Subcutaneous abdominal adipose tissue (tissue), 5 donors: ENCODE measurements around the gene GSE1.

ENCODE experiments used
- H3K27ac ChIP-seq: one replicate; pipeline ENCODE4 v1.7.0; 2013; ENCODE audit warnings: low read depth, mild to moderate bottlenecking, inconsistent platforms, low read length, moderate library complexity
- H3K27me3 ChIP-seq, 5 donors: one replicate each; pipeline ENCODE4 v1.7.0; 2013; ENCODE audit warnings: low read length in 5 of 5, inconsistent platforms in 1 of 5; ENCODE audit not compliant: control insufficient read depth in 5 of 5, insufficient read depth in 4 of 5
- H3K36me3 ChIP-seq, 5 donors: one replicate each; pipeline ENCODE4 v1.7.0; 2013; ENCODE audit warnings: low read length in 5 of 5; ENCODE audit not compliant: control insufficient read depth in 5 of 5, insufficient read depth in 5 of 5
- H3K4me1 ChIP-seq, 5 donors: one replicate each; pipeline ENCODE4 v1.7.0; 2013; ENCODE audit warnings: low read length in 5 of 5, mild to moderate bottlenecking in 3 of 5, moderate library complexity in 1 of 5; ENCODE audit not compliant: control insufficient read depth in 5 of 5, insufficient read depth in 5 of 5
- H3K4me3 ChIP-seq, 5 donors: one replicate each; pipeline ENCODE4 v1.7.0; 2013; ENCODE audit warnings: low read length in 5 of 5, low read depth in 1 of 5
- H3K9ac ChIP-seq, 5 donors: one replicate each; pipeline ENCODE4 v1.7.0; 2013; ENCODE audit warnings: low read length in 5 of 5, mild to moderate bottlenecking in 4 of 5, moderate library complexity in 3 of 5
- H3K9me3 ChIP-seq, 5 donors: one replicate each; pipeline ENCODE4 v1.7.0; 2013; ENCODE audit warnings: low read length in 5 of 5; ENCODE audit not compliant: control insufficient read depth in 5 of 5
- donor health status: healthy.
- donor health status: healthy.
- donor health status: healthy.
- donor health status: healthy.
- donor health status: healthy.

The GSE1 gene

DNA sequence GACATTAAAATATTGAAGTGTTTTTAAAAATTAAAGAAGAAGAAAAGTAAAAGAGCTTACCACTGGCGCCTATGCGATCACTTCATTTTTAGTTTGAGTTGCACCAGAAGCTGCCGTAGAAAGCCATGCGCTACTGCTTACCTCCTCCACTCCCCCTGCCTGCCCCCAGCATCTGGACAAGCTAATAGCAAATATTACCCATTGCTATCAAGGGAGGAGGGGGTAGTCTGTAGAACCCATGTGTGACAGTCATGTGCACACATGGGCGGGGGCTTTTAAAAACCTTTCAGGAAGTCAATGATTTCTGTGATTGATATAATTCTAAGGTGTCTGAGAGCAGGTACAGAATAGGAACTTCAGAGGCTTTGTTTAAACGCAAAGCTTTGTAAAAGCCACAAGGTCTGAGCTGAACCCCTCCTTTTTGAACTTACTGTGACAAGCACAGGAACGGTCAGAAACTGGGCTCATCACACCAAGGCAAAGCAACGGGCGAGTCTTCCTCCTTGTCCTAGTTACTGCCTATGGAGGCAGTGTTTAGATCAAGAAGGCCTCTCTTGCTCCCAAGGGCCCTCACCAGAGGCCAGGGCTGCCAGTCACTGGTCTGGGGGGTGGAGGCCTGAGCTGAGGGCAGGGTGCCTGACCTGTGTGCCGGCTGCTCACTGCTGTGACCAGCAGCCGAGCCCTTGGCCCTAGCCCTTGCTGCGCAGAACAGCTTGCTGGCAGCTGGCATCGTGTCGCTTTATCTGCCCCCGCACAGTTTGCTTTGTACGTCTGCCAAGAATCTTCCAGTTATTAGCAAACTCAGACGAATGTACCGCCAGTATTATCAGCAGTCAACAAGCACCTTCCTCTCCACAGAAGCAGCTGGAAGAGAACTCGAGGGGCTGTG lies 60.7 kb downstream of the GSE1 start:
- Histone ChIP-seq H3K27me3 (no peaks in the 10 kb centered on the region), H3K4me3 (no peak overlapping the region), H3K36me3 (peaks cover 20 to 92% (median 63%) of the 10 kb centered on the region in 5 donors), H3K27ac (peak overlapping the region; percentile 51), H3K4me1 (peaks cover 0 to 14% (median 11%) of the 10 kb centered on the region in 5 donors), H3K9me3 (no peaks in the 10 kb centered on the region), H3K9ac (peak overlapping the region in 1 of 5 donors; percentile 6)

DNA sequence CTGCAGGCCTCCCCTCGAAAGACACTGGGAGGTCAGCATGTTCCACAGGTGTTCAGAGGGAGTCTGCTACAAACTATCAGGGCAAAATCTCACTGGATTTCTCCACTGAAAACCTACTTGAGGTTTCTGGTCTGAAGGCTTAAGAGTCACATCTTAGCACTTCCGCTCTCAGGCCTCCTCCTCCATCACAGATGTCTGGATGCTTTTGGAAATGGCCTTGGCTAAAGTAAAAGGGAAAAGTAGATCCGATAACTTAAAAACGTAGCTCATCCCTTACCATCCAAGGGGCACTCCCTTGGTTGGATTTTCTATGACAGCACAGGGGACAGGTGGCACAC lies 61.3 kb downstream of the GSE1 start:
- no peaks in the 10 kb centered on the region for H3K9me3 ChIP-seq
- H3K27me3 ChIP-seq, result no peaks in the 10 kb centered on the region
- peaks cover 18 to 88% (median 57%) of the 10 kb centered on the region in 5 donors for H3K36me3 ChIP-seq
- H3K27ac ChIP-seq, result no peak overlapping the region
- peaks cover 0 to 14% (median 11%) of the 10 kb centered on the region in 5 donors for H3K4me1 ChIP-seq
- no peak overlapping the region for H3K9ac ChIP-seq
- H3K4me3 ChIP-seq, result no peak overlapping the region

DNA sequence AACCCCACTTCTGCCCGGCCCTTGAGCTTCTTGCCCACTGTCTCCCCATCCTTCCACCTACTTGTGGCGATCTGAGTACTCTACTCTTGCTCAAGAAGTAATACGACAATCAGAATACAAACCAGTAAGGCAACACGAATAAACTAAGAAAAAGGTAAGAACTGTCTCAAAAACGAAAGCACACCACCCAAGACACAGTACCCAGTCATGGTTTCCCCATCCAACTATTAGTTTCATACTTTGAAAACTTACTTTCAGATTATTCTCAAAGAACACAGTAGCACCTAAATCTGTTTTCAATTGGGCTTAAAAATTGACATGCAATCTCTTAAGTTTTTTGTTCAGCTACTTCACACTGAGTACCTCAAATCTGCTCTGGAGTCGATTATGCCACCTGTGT lies 61.7 kb downstream of the GSE1 start:
- Histone ChIP-seq H3K4me3 (no peak overlapping the region), H3K27ac (no peak overlapping the region), H3K9ac (no peak overlapping the region), H3K9me3 (no peaks in the 10 kb centered on the region), H3K4me1 (peaks cover 0 to 14% (median 11%) of the 10 kb centered on the region in 5 donors), H3K27me3 (no peaks in the 10 kb centered on the region), H3K36me3 (peaks cover 16 to 84% (median 53%) of the 10 kb centered on the region in 5 donors)

DNA sequence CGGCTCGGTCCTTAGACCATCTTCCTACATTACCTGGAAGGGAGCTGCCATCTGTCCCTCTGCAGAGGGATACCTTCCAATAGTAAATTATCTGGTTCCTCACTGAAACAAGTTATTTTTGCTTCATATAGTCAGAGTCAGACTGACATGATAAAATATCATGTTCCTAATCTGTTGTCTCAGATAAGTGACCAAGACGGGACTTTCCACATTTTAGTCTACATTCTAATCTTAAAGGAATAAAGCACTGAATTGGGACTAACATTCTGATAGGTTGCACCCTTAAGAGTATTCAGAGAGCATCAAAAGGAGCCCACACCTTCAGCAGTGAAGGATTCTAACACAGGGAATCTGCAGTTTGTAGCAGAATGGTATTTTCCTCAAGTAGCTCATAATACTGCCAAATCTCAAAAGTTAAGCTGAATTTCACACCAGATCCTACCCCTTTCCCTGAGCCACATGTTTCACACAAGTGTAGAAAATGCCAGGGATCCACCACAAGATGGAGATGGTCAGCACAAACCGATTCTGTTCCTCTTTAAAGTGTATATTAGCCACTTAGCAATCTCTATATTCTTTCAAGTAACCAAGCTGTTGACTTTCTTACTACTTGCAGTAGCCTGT lies 62.2 kb downstream of the GSE1 start:
- no peaks in the 10 kb centered on the region for H3K9me3 ChIP-seq
- no peak overlapping the region for H3K9ac ChIP-seq
- no peak overlapping the region for H3K4me3 ChIP-seq
- H3K27me3 ChIP-seq, result no peaks in the 10 kb centered on the region
- H3K27ac ChIP-seq, result no peak overlapping the region
- H3K4me1 ChIP-seq, result peaks cover 0 to 14% (median 11%) of the 10 kb centered on the region in 5 donors
- peaks cover 14 to 79% (median 49%) of the 10 kb centered on the region in 5 donors for H3K36me3 ChIP-seq

DNA sequence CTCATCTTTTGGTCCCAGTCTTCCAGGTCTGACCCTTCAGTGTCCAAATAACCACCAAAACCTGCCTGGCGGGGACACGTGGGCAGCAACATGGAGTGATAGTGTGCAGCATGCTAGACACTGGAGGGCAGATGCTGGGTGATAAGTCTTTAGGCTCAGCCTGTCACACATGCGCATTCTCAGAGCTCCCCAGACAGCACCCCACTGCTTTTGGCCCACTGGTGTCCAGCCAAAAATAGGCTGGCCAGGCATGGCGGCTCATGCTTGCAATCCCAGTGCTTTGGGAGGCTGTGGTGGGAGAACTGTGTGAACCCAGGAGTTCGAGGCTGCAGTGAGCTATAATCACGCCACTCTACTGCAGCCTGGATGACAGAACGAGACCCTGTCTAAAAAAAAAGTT lies 63.3 kb downstream of the GSE1 start:
- H3K27me3 ChIP-seq, result no peaks in the 10 kb centered on the region
- no peak overlapping the region for H3K27ac ChIP-seq
- H3K9ac ChIP-seq, result no peak overlapping the region
- no peak overlapping the region for H3K4me3 ChIP-seq
- H3K4me1 ChIP-seq, result peaks cover 0 to 14% (median 11%) of the 10 kb centered on the region in 5 donors
- H3K9me3 ChIP-seq, result no peaks in the 10 kb centered on the region
- peaks cover 11 to 69% (median 40%) of the 10 kb centered on the region in 5 donors for H3K36me3 ChIP-seq

DNA sequence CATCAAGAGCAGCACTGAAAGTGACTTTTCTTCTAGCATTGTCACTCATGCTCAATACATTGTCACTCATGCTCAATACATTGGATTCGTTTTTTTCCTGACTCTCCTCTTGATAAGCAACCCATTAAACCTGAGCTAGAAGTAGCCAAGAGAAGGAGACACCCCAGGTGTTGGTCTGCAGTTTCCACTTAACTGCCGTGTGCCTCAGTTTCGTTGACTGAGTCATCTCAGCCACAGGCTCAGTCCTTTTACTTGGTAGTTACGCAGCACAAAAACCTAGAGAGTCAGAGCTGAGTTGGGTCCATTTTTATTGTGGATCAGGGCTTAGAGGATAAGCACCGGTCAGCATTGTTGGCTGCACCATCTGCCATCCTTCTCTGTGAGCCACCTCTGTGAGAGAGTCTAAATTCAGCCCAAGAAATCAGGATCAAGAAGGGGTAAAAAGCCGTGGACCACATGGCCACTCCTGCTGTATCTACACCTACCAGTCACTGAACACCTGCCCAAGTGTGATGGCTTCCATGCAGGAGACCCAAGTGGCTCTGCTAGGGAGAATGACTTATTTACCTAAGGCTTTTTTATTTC lies 64.4 kb downstream of the GSE1 start:
- H3K36me3 ChIP-seq, result peaks cover 10 to 59% (median 30%) of the 10 kb centered on the region in 5 donors
- no peak overlapping the region for H3K4me3 ChIP-seq
- no peaks in the 10 kb centered on the region for H3K27me3 ChIP-seq
- no peak overlapping the region for H3K9ac ChIP-seq
- no peak overlapping the region for H3K27ac ChIP-seq
- no peaks in the 10 kb centered on the region for H3K9me3 ChIP-seq
- peaks cover 0 to 14% (median 11%) of the 10 kb centered on the region in 5 donors for H3K4me1 ChIP-seq

DNA sequence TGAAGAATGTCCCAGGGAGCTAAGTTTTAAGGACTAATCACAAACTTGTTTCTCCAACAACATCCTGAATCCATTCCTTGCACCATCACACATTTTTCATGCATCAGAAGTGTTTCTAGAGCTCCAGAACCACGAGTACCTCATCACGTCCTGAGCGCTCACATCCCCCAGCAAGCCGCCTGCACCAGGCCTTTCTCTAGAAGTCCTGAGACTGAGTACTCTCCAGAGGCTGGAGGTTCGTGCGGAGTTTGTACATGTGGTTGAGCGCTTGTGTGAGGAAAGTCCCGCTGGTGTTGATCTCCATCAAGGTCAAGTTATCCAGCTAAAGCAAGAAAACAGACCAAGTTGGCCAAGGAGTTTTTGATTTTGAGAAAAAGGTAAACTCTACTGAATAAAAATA lies 64.9 kb downstream of the GSE1 start:
- Histone ChIP-seq H3K36me3 (peaks cover 4 to 54% (median 25%) of the 10 kb centered on the region in 5 donors), H3K27ac (no peak overlapping the region), H3K4me3 (no peak overlapping the region), H3K27me3 (no peaks in the 10 kb centered on the region), H3K4me1 (peaks cover 0 to 13% (median 11%) of the 10 kb centered on the region in 5 donors), H3K9me3 (no peaks in the 10 kb centered on the region), H3K9ac (no peak overlapping the region)

DNA sequence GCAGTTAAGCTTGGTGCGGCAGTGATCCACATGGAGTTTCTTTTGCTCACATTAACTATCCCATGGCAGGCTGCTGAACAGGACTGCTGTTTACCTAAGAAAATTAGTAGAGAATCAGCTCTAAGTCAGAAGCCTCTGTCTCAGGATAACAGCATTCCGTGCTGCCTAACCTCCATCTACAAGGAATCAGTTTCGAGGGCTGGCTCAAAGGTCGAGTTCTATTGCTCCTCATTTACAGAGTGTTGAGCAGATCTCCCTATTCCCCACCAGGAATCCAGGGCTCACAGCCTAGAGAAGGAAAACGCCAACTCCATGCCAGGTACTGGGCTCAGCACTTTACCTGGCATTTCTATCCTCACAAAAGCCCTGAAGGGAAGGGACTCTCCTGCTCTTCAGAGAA lies 65.7 kb downstream of the GSE1 start:
- Histone ChIP-seq H3K4me1 (peaks cover 0 to 7% (median 6%) of the 10 kb centered on the region in 5 donors), H3K9ac (no peak overlapping the region), H3K27me3 (no peaks in the 10 kb centered on the region), H3K36me3 (peaks cover 3 to 48% (median 20%) of the 10 kb centered on the region in 5 donors), H3K27ac (no peak overlapping the region), H3K4me3 (no peak overlapping the region), H3K9me3 (no peaks in the 10 kb centered on the region)

DNA sequence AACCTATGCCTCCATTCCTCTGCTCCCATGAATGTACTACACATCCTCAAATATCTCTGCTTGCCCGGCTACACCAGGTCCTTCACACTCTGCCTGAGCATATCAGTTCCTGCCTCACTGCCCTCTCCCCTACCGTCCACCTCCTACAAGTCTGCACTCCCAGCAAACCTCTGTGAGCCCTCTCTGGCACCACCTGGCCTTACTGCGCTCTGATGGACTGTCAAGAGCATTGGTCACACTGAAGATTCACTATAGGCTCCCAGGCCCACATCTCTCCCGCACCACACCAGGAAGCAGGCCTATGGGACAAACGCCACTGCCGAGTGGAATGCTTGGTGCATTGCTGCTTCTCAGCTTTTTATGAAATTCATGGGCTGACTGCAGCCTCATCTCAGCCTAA lies 66.7 kb downstream of the GSE1 start:
- no peak overlapping the region for H3K4me3 ChIP-seq
- H3K9ac ChIP-seq, result no peak overlapping the region
- H3K27ac ChIP-seq, result no peak overlapping the region
- H3K9me3 ChIP-seq, result no peaks in the 10 kb centered on the region
- peaks cover 0 to 7% (median 0%) of the 10 kb centered on the region in 5 donors for H3K4me1 ChIP-seq
- peaks cover 1 to 38% (median 10%) of the 10 kb centered on the region in 5 donors for H3K36me3 ChIP-seq
- H3K27me3 ChIP-seq, result no peaks in the 10 kb centered on the region
